HG03025 (cell line): ENCODE results near the gene ILF3.

Experiments used
- ATAC-seq: cut with Tn5 transposase; IDR thresholded peaks from one replicate; pipeline ENCODE4 v1.9.1; 2021; ENCODE audit warnings: mild to moderate bottlenecking, moderate library complexity; ENCODE audit not compliant: unreplicated experiment, low FRiP score

The ILF3 gene

GRCh38 chr19:10726268-10726667 is 72.1 kb downstream of the ILF3 start:
- ATAC-seq, result no peak

DNA sequence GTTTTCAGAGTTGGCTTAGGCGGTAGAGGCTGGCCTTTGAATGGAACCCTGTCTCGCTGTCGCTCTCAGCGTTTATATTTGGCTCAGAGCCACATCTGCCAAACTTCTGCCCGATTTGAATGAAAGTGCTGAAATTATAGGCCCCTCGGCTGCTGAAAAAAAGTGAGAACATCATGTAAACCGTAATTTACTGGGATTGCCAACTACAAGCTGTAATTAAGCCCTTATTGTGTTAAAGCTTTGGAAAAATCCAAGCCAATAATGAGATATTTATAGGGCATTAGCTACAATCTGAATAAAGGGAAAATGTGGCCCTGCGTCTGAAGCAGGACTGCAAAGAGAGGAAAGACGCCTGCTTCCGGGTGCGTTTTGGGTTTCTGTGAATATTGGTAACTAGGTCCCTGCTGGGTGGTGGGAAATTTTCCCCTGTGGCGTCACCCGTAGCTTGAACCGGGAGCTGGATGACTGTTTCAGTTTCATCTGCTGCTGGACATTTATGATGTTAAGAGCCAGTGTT is 73.6 kb downstream of the ILF3 start:
- no peak for ATAC-seq

DNA sequence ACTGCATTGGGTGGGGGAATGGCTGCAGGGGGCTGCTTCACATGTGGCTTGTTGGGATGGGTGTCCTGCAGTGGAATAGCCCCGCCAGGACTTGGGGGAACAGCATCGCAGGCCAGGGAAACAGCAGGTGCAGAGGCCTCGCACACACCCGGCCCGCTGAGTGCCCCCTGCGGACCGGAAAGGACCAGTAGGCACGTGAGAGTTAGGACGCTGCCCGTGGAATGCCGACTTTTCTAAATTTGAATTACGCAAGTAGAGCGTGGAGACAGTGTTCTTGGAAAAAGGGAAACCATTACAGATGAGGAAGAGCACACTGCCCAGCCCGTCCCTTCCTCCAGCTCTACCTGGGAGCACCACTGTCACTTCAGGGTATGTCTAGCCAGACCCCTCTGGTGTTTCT is 75.3 kb downstream of the ILF3 start:
- ATAC-seq, result no peak

DNA sequence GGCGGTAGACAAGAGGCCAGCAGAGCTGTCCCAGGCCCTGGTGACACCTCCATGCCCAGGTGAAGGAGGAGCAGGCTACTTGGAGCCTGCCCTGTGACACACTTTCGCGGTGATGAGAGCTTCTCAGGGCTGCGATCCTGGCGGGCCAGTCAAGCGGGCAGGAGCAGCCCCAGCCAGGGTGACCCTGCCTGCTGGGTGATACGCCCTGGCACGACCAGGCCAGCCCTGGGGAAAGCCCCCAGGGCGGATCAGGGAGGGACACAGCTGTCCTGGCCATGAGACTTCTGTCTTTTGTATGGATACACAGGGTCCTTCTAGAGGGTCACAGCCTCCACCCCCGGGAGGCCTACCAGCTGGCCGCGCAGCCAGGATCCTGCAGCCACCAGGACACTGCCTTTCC is 76.8 kb downstream of the ILF3 start:
- ATAC-seq, result no peak

GRCh38 chr19:10735741-10736140 is 81.6 kb downstream of the ILF3 start:
- no peak for ATAC-seq

- ATAC-seq, result no peak
These were observed 82.0 kb downstream of the ILF3 start for GRCh38 chr19:10736189-10736588.

- no peak for ATAC-seq
These were observed 82.9 kb downstream of the ILF3 start for GRCh38 chr19:10736916-10737551.

GRCh38 chr19:10737722-10738121 is 83.6 kb downstream of the ILF3 start:
- ATAC-seq, result no peak

- no peak for ATAC-seq
These were observed 86.7 kb downstream of the ILF3 start for GRCh38 chr19:10740798-10741197.
